CD4-positive, alpha-beta T cell treated with Interleukin-2 at 100 ng/mL for 4 hours (primary cell): ENCODE data around the gene MRTFB.
"Not testable (repeated sequence)": the region's sequence is repeated elsewhere in the genome, so short reads cannot be mapped to it uniquely, and the experiment has no call there.

ENCODE experiments used
- DNase-seq: peaks from one replicate; pipeline ENCODE4 v3.0.0-alpha.2; 2020; ENCODE audit warnings: low spot score

The MRTFB gene

GRCh38 chr16:14104066-14104465 is 32.9 kb downstream of the MRTFB start:
- no peak for DNase-seq

GRCh38 chr16:14105760-14106375 is 34.7 kb downstream of the MRTFB start:
- DNase-seq: no peak

DNA sequence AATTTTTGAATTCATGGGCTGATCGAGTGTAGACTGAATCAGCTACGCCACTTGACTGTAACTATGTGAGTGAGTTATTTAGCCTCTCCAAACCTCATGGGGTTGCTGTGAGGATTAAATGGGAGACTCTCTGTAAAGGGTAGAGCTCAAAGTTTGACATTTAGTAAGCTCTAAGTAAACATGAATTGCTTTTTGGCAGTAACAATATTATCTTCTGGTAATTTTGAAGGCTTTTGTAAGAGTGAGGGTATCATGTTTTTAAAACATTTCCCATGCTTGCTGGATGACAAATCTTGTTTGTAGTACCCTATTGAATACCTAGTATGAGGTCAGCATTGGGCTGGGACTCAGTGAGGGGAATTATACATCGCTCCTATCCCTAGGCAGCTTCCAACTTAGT is 35.3 kb downstream of the MRTFB start:
- no peak for DNase-seq

DNA sequence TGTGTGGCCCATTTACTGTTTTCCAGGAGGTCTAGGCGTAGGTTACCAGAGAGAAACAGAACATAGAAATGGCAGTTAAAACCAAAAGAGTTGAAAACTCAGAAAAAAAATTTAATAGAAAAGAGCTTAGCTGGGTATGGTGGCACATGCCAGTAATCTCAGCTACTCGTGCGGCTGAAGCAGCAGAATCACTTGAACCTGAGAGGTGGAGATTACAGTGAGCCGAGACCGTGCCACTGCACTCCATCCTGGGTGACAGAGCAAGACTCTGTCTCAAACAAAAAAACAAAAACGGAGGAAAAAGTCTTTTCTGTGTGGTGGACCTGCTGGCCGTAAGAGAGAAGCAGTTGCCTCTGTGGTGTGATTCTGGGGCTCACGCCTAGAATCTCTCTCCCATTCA is 35.8 kb downstream of the MRTFB start:
- DNase-seq: no peak

GRCh38 chr16:14109077-14109775 is 38.1 kb downstream of the MRTFB start:
- DNase-seq: no peak

- DNase-seq: no peak
Observed at GRCh38 chr16:14109782-14110727, 38.9 kb downstream of the MRTFB start.

GRCh38 chr16:14110728-14111251 is 39.7 kb downstream of the MRTFB start:
- DNase-seq: no peak

- DNase-seq: no peak
Observed at GRCh38 chr16:14111713-14112538, 40.8 kb downstream of the MRTFB start.

DNA sequence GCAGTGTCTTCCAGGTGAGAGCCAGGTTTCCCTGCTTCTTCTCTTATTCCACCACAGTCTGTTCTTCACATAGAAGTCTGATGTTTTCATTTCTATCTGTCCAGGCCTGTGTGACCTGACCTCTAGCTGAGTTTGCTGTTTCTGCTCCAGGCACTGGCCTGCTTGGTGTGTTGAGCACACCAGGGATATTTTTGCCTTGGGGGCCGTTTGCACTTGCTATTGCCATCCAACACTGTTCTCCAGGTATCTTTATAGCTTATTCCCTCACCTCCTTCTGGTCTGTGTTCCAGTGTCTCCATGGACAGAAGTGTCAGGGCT is 41.4 kb downstream of the MRTFB start:
- DNase-seq: no peak

DNA sequence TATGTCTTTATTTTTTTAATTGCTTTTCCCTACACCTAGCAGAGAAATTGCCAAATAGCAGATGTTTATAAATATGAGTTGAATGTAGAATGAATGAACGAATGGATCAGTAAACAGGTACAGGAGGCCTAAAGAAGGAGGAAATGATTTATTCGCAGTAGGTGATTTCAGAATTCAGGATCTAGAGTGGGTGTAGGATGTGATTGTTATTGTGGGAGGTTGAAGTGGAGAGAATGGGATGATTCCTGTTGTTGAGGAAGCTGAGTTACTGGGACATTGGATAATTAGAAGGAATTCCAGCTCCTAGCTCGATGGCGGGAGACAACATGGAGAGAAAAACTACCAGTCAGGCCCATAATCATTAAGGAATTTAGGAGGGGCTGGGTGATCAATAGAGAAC is 42.2 kb downstream of the MRTFB start:
- DNase-seq: no peak

DNA sequence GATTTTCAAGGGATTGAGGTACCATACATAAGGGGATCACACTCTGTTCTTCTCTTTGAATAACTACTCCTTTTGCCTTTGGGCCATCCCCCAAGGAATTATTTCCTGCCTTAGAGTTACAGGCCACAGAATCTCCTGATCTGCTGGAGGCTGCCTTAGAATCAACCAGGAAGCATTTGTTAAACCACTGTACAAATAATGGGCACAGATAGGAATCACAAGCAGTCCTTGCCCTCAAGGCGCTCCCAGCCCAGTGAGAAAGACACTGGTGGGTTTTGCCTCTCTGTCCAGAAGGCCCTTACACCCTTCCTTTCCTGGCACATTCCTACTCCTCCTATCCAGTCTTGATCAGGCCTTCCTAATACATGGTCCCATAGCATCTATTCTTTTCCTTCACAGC is 45.9 kb downstream of the MRTFB start:
- DNase-seq: no peak

GRCh38 chr16:14119799-14120198 is 48.7 kb downstream of the MRTFB start:
- DNase-seq: no peak

- DNase-seq: no peak
Observed at GRCh38 chr16:14120335-14120734, 49.2 kb downstream of the MRTFB start.

- no peak for DNase-seq
Observed at GRCh38 chr16:14121142-14121541, 50.0 kb downstream of the MRTFB start.

- no peak for DNase-seq
Observed at GRCh38 chr16:14121872-14122271, 50.8 kb downstream of the MRTFB start.

DNA sequence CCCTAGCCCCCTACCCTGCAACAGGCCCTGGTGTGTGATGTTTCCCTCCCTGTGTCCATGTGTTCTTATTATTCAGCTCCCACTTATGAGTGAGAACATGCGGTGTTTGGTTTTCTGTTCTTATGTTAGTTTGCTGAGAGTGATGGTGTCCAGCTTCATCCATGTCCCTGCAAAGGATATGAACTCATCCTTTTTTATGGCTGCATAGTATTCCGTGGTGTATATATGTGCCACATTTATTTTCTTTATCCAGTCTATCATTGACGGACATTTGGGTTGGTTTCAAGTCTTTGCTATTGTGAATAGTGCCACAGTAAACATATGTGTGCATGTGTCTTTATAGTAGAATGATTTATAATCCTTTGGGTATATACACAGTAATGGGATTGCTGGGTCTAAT is 51.3 kb downstream of the MRTFB start:
- DNase-seq: not testable (repeated sequence)

- no peak for DNase-seq
Observed at GRCh38 chr16:14125000-14125681, 54.0 kb downstream of the MRTFB start.

DNA sequence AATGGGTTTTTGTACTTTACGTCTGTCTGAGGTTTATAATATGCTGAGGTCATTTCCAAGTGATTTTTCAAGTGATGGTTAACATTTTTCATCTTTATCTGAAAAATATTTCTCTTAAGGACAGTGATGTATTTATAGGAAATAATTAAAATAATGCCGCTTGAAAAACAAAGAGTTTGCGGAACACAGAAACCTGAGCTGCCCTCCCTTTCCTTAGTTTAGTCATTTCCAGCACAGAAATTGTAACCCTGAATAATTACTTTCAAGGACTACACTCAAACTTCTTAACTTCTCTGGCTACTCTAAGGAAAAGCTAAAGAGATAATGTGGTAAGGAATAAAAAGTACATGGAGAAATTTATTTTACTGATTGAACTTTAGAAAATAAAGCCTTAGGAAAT is 54.6 kb downstream of the MRTFB start:
- DNase-seq: no peak

GRCh38 chr16:14128097-14128496 is 57.0 kb downstream of the MRTFB start:
- no peak for DNase-seq

DNA sequence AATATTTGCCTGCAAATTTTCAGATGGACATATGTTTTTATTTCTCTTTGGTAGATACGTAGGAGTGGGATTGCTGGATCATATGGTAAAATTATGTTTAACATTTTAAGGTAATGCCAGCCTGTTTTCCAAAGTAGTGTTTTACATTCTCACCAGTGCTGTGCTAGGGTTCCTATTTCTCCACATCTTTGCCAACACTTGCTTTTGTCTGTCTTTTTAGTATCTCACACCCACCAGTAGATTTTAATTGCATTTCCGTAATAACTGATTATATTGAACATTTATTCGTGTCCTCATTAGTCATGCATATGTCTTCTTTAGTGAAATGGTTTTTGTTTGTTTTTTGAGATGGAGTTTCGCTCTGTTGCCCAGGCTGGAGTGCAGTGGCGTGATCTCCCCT is 58.4 kb downstream of the MRTFB start:
- DNase-seq: no peak
